Ureter (tissue), 1 donor: ENCODE results near the gene SLC35A4. TPM values are rescaled to one million over a fixed set of nuclear protein-coding genes. Genes with fewer than 3 reads are reported as not detected.
"Not testable (repeated sequence)": the region's sequence is repeated elsewhere in the genome, so short reads cannot be mapped to it uniquely, and the experiment has no call there.

ENCODE experiments used
- DNase-seq: peaks from one replicate; pipeline ENCODE4 v3.0.0-alpha.2; 2020; ENCODE audit warnings: low spot score
- total RNA-seq: library from RNA; stranded (reverse); gene quantifications from one replicate; pipeline ENCODE4 v1.2.4, GENCODE V29; 2023
- donor health status: DM: yes; HTN: yes; CAD: no.

The SLC35A4 gene
- total RNA-seq, 1 donor from 2014 or later: 71.8 TPM

GRCh38 chr5:140588311-140589070, 23.9 kb downstream of the SLC35A4 start:
- no peak for DNase-seq

DNA sequence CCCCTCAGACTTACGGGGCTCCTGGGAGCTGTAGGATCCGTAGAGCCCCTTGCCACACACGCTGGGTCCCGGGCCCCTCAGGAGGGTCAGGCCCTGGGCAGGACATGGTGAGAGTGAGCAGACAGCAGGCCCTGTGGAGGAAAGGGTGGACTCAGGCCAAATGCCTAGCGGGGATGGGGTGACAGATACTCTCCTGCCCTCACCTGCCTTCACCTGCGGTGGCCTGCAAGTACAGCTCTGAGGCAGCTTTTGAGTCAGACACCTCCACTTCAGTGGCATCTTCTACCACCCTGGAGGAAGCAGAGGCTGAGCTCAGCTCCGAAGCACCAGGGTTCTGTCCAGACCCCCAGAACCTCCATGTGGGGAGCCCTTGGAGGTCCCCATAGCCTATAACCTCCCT, 26.2 kb downstream of the SLC35A4 start:
- DNase-seq: no peak

DNA sequence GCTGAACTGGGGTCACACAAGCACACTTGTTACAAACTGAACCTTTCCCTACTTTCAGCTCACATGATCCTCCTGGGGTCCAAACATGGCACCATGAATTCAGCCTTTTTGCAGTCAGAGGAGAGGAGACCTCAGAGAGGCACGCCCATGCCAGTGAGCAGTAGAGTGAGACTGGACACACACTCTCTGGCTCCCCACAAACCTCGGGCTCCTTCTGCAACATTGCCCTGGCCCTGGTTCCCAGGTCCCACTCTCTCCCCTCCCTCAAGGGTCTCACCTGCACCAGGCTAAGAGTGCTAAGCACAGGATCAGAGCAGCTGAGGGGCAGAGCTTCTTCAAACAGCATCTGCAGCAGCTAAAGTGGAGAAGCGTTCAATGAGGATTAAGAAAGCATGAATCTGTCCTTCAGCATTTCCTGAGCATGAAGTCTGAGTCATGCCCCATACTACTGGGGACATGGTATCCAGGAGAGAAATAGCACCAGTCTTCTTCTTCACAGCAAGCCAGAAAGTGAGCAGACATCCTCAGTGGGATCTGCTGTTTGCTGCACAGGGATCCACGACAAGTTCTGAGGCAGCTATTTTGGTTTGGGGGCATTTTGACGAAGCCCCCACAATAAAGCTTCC, 27.2 kb downstream of the SLC35A4 start:
- no peak for DNase-seq

GRCh38 chr5:140593070-140593469, 28.4 kb downstream of the SLC35A4 start:
- DNase-seq: not testable (repeated sequence)

DNA sequence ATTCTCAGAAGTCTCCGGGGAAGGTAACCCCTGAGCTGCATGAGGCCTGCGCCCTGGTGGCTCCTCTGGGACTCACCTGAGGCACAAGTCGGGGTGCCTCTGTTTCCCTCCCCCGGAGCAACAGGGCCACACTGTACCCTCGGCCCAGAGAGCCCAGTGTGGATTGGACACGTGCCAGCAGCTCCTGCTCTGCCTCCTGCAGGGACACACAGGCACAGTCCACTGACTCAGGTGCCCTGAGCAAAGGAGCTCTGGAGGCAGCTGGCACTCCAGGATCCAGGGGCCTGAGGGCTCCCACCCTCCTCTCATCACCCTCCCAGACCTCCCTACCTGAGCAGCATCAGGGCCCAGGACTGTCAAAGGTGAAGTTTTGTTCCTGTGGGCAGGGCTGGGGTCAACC, 29.5 kb downstream of the SLC35A4 start:
- no peak for DNase-seq

- no peak for DNase-seq
Observed at GRCh38 chr5:140595538-140596300, 31.1 kb downstream of the SLC35A4 start.

DNA sequence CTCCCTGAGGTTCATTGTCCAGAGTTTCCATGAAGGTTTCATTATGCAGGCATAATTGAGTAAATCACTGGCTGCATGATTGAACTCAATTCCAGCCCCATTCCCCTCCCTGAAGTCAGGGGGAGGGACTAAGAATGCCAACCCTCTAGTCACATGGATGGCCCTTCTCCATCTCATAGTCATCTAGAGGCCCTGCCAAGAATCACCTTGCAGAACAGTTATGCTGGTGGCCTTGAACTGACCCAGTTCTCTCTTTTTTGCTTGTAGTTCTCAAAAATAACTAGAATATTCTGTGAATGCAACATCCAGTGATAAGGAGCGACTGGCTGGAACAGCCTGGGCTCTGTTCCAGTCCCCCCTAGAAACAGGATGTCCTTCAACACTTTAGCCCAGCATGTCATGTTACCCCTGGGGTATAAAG, 31.7 kb downstream of the SLC35A4 start:
- no peak for DNase-seq

- no peak for DNase-seq
Observed at GRCh38 chr5:140598836-140599235, 34.2 kb downstream of the SLC35A4 start.

GRCh38 chr5:140600096-140600495, 35.5 kb downstream of the SLC35A4 start:
- DNase-seq: no peak

DNA sequence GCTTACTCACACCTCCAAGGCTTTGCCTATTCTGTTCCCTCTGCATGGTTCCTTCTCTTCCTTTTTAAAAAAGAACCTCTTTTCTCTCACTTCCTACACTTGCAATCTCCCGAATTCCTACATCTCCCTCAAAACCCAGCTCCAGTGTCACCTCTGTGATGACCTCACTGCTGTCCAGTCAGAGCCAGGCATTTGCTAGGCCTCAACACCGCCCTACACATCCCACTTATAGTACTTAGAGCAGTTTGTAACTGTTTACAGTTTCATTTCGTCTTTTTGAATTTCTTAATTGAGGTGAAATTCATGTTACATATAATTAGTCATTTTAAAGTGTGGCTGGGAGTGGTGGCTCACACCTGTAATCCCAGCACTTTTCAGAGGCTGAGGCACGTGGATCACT, 37.5 kb downstream of the SLC35A4 start:
- no peak for DNase-seq

DNA sequence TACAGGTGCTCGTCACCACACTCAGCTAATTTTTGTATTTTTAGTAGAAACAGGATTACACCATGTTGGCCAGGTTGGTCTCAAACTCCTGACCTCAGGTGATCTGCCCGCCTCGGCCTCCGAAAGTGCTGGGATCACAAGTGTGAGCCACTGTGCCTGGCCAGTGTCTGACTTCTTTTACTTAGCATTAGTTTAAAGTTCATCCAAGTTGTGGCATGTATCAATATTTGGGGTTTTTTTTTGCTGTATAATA, 38.7 kb downstream of the SLC35A4 start:
- DNase-seq: not testable (repeated sequence)

DNA sequence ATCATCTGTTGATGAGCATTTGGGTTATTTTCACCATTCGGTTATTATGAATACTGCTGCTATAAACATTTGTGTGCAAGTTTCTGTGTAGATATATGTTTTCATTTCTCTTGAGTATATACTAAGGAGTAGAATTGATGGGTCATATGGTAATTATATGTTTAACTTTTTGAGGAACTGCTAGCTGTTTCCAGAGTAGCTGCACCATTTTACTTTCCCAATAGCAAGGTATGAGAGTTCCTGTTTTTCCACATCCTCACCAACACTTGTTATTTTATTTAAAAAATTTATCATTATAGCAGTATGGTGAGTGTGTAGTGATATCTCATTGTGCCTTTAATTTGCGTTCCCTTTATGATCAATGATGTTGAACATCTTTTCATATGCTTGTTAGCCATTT, 39.1 kb downstream of the SLC35A4 start:
- no peak for DNase-seq

DNA sequence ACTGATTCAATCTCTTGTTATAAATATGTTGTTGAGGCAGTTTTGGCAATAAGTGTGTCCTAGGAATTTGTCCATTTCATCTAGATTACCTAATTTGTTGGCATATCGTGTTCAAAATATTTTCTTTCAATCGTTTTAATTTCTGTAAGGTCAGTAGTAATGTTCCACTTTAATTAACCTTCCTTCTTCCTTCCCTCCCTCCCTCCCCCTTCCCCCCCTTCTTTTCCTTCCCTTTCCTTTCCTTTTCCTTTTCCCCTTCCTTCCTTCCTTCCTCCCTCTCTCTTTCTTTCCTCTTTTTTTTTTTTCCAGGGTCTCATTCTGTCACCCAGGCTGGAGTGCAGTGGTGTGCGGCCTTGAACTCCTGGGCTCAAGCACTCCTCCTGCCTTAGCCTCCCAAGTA, 41.3 kb downstream of the SLC35A4 start:
- no peak for DNase-seq

GRCh38 chr5:140607031-140607430, 42.4 kb downstream of the SLC35A4 start:
- no peak for DNase-seq

- no peak for DNase-seq
Observed at GRCh38 chr5:140608722-140609121, 44.1 kb downstream of the SLC35A4 start.

DNA sequence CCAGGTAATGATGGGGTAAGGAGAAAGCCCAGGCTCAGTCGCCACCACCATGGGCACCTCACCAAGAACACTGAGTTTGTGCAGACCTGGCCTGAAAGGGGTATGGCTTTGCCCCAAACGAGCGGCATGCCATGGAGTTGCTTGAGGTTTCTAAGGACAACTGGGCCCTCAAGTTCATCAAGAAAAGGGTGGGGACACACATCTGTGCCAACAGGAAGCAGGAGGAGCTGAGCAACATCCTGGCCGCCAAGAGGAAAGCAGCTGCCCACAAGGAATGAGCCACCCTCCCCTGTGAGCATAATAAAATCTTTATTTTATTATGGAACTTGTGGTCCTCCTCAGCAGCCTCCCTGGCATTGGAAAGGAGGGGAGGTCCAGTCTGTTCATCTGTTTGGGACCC, 44.5 kb downstream of the SLC35A4 start:
- DNase-seq: no peak

- DNase-seq: no peak
Observed at GRCh38 chr5:140611020-140611521, 46.4 kb downstream of the SLC35A4 start.

Other genes with a start within 250 kb of the SLC35A4 start
- gene HBEGF, start 218.2 kb upstream of the SLC35A4 start, total RNA-seq: 5.6 TPM
- gene SLC4A9, start 204.6 kb upstream of the SLC35A4 start, total RNA-seq: 0.13 TPM
- gene ANKHD1, start 163.0 kb upstream of the SLC35A4 start, total RNA-seq: 201 TPM
- gene EIF4EBP3, start 17.2 kb upstream of the SLC35A4 start, total RNA-seq: 25.9 TPM
- gene SRA1, start 7.4 kb upstream of the SLC35A4 start, total RNA-seq: 37.8 TPM
- 31.9 TPM for gene APBB3, start 230 bp upstream of the SLC35A4 start, total RNA-seq
- gene CD14, start 68.3 kb downstream of the SLC35A4 start, total RNA-seq: 17.3 TPM
- gene TMCO6, start 74.6 kb downstream of the SLC35A4 start, total RNA-seq: 24.1 TPM
- 48.1 TPM for gene NDUFA2, start 82.8 kb downstream of the SLC35A4 start, total RNA-seq
- 78.8 TPM for gene IK, start 83.0 kb downstream of the SLC35A4 start, total RNA-seq
- 26.3 TPM for gene WDR55, start 100.1 kb downstream of the SLC35A4 start, total RNA-seq
- gene DND1, start 108.7 kb downstream of the SLC35A4 start, total RNA-seq: 2.7 TPM
- 57.0 TPM for gene HARS1, start 126.5 kb downstream of the SLC35A4 start, total RNA-seq
- 34.0 TPM for gene HARS2, start 126.6 kb downstream of the SLC35A4 start, total RNA-seq
- gene ZMAT2, start 135.6 kb downstream of the SLC35A4 start, total RNA-seq: 58.5 TPM
- not detected for gene PCDHA1, start 221.3 kb downstream of the SLC35A4 start, total RNA-seq
- not detected for gene PCDHA2, start 230.0 kb downstream of the SLC35A4 start, total RNA-seq
- 0.31 TPM for gene PCDHA3, start 236.2 kb downstream of the SLC35A4 start, total RNA-seq
- 1.5 TPM for gene PCDHA4, start 242.2 kb downstream of the SLC35A4 start, total RNA-seq